DOHH2 (cell line): ENCODE measurements around the gene NDUFB3.

Experiments used
- H3F3A ChIP-seq: fragments of 200-600 bp; sonication (generic), shearing (Covaris generic); 2 replicates; pipeline ENCODE4 v1.6.0; 2016; ENCODE audit warnings: antibody characterized with exemption, mild to moderate bottlenecking; ENCODE audit not compliant: control insufficient read depth, insufficient read depth
- H3K27ac ChIP-seq: fragments of 200-600 bp; sonication (generic); 2 replicates; pipeline ENCODE4 v1.5.1; 2014; ENCODE audit warnings: low read depth, mild to moderate bottlenecking, low read length, moderate library complexity
- H3K27me3 ChIP-seq: fragments of 200-600 bp; sonication (generic); 2 replicates; pipeline ENCODE4 v1.6.1; 2014; ENCODE audit warnings: mild to moderate bottlenecking, low read length, mixed read lengths; ENCODE audit not compliant: control insufficient read depth
- H3K36me3 ChIP-seq: fragments of 200-600 bp; sonication (generic); 2 replicates; pipeline ENCODE4 v1.6.1; 2014; ENCODE audit warnings: mild to moderate bottlenecking, low read length, moderate library complexity, mixed read lengths; ENCODE audit not compliant: control insufficient read depth
- H3K4me1 ChIP-seq: fragments of 200-600 bp; sonication (generic); 2 replicates; pipeline ENCODE4 v1.6.1; 2014; ENCODE audit warnings: mild to moderate bottlenecking, low read length, mixed read lengths; ENCODE audit not compliant: control insufficient read depth
- H3K4me2 ChIP-seq: fragments of 200-600 bp; sonication (generic); 2 replicates; pipeline ENCODE4 v1.6.0; 2014; ENCODE audit warnings: mild to moderate bottlenecking, low read length, moderate library complexity
- H3K4me3 ChIP-seq: fragments of 200-600 bp; sonication (generic); 2 replicates; pipeline ENCODE4 v1.5.1; 2014; ENCODE audit warnings: mild to moderate bottlenecking, low read length, mixed read lengths
- H3K79me2 ChIP-seq: fragments of 200-600 bp; sonication (generic); 2 replicates; pipeline ENCODE4 v1.6.1; 2014; ENCODE audit warnings: mild to moderate bottlenecking, low read length, mixed read lengths; ENCODE audit not compliant: control insufficient read depth
- H3K9me2 ChIP-seq: fragments of 200-600 bp; sonication (generic); replicated peaks from 2 replicates; pipeline ENCODE4 v1.6.1; 2014; ENCODE audit warnings: mild to moderate bottlenecking, low read length, mixed read lengths; ENCODE audit not compliant: control insufficient read depth
- H3K9me3 ChIP-seq: fragments of 200-600 bp; sonication (generic); 2 replicates; pipeline ENCODE4 v1.6.1; 2014; ENCODE audit warnings: antibody characterized with exemption, low read length, mixed read lengths; ENCODE audit not compliant: control insufficient read depth, insufficient read depth
- H4K20me1 ChIP-seq: fragments of 200-600 bp; sonication (generic); 2 replicates; pipeline ENCODE4 v1.6.0; 2014; ENCODE audit warnings: low read depth, mild to moderate bottlenecking, antibody characterized with exemption, low read length, moderate library complexity; ENCODE audit not compliant: control insufficient read depth, insufficient read depth
- EZH2phosphoT487 ChIP-seq: fragments of 200-600 bp; sonication (generic); IDR thresholded peaks from 2 replicates; pipeline ENCODE4 v1.6.1; 2017; ENCODE audit warnings: borderline replicate concordance, mild to moderate bottlenecking, antibody characterized with exemption, low read length, moderate library complexity, mixed read lengths
- TF ChIP-seq, protein P1 (sequence below): fragments of 200-600 bp; sonication (generic); IDR thresholded peaks from one replicate; pipeline ENCODE4 v1.5.1; 2014; ENCODE audit warnings: antibody characterized with exemption, mild to moderate bottlenecking, low read depth, low read length; ENCODE audit not compliant: poor library complexity, severe bottlenecking

NDUFB3 gene

DNA sequence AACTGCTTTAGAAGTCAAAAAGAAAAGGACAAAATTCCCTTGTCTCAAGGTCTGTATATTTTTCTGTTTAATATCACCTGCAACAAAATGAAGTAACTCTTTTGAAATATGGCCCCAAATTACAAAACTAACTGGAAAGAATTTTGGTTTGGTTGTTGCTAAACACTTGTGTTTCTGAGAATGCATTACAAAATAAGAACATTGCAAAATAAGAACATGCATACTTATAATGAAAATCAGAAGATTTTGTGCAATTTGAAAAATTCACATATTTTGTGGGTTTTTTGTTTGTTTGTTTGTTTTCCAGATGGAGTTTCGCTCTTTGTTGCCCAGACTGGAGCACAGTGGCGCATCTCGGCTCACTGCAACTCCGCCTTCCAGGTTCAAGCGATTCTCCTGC, 21.8 kb downstream of the NDUFB3 start:
- peaks cover 3% of the 10 kb centered on the region; the same call in 1 of the 2 replicates for H3F3A ChIP-seq
- H3K9me3 ChIP-seq, result no peaks in the 10 kb centered on the region
- no peak overlapping the region for H3K4me3 ChIP-seq
- H3K4me1 ChIP-seq, result 0 out of 2 replicates have a peak, but pooled peaks cover 4% of the 10 kb centered on the region
- H3K27me3 ChIP-seq, result no peaks in the 10 kb centered on the region
- TF ChIP-seq, protein P1, sequence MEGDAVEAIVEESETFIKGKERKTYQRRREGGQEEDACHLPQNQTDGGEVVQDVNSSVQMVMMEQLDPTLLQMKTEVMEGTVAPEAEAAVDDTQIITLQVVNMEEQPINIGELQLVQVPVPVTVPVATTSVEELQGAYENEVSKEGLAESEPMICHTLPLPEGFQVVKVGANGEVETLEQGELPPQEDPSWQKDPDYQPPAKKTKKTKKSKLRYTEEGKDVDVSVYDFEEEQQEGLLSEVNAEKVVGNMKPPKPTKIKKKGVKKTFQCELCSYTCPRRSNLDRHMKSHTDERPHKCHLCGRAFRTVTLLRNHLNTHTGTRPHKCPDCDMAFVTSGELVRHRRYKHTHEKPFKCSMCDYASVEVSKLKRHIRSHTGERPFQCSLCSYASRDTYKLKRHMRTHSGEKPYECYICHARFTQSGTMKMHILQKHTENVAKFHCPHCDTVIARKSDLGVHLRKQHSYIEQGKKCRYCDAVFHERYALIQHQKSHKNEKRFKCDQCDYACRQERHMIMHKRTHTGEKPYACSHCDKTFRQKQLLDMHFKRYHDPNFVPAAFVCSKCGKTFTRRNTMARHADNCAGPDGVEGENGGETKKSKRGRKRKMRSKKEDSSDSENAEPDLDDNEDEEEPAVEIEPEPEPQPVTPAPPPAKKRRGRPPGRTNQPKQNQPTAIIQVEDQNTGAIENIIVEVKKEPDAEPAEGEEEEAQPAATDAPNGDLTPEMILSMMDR, result no peak
- TF ChIP-seq EZH2phosphoT487, result no peak
- no peaks in the 10 kb centered on the region for H3K79me2 ChIP-seq
- peaks cover 8% of the 10 kb centered on the region for H3K36me3 ChIP-seq
- no peaks in the 10 kb centered on the region for H3K9me2 ChIP-seq
- H4K20me1 ChIP-seq, result no peaks in the 10 kb centered on the region
- H3K4me2 ChIP-seq, result no peak overlapping the region
- H3K27ac ChIP-seq, result no peak overlapping the region

DNA sequence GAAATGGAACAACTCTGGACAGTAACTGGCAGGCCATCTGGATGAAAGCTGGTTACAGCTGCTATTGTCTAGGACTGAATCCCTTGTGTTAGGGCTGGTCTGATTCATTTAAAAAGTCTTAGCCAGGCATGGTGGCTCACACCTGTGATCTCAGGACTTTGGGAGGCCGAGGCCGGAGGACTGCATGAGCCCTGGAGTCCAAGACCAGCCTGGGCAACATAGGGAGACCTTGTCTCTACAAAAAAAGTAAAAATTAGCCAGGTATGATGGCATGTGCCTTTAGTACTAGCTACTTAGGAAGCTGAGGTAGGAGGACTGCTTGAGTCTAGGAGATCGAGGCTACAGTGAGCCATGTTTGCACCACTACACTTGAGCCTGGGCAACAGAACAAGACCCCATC, 28.7 kb downstream of the NDUFB3 start:
- Histone ChIP-seq H3K79me2 (no peaks in the 10 kb centered on the region), H3K4me3 (no peak overlapping the region), H3K27ac (no peak overlapping the region), H3K9me2 (no peaks in the 10 kb centered on the region), H3F3A (no peaks in the 10 kb centered on the region), H3K4me1 (no peaks in the 10 kb centered on the region), H3K9me3 (no peaks in the 10 kb centered on the region), H3K36me3 (no peaks in the 10 kb centered on the region), H3K4me2 (no peak overlapping the region), H4K20me1 (no peaks in the 10 kb centered on the region), H3K27me3 (no peaks in the 10 kb centered on the region)
- TF ChIP-seq, protein P1, result no peak
- TF ChIP-seq EZH2phosphoT487, result no peak

DNA sequence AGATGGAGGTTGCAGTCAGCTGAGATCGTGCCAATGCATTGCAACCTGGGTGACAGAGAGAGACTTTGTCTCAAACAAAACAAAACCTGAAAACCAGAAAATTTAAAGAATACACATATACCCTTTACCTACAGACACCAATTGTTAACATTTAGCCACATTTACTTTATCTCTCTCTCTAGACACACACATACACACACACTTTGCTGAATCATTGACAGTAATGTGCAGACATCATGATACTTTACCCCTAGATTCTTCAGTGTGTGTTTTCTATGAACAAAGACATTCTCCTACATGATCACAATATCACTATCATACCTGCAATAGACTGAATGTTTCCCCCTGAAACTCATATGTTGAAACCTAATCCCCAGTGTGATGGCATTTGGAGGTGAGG, 34.0 kb downstream of the NDUFB3 start:
- TF ChIP-seq EZH2phosphoT487, result no peak
- TF ChIP-seq, protein P1, result no peak
- Histone ChIP-seq H4K20me1 (no peaks in the 10 kb centered on the region), H3K4me3 (no peak overlapping the region), H3K79me2 (no peaks in the 10 kb centered on the region), H3K27ac (no peak overlapping the region), H3F3A (no peaks in the 10 kb centered on the region), H3K9me2 (no peaks in the 10 kb centered on the region), H3K27me3 (0 out of 2 replicates have a peak, but pooled peaks cover 3% of the 10 kb centered on the region), H3K4me2 (no peak overlapping the region), H3K36me3 (no peaks in the 10 kb centered on the region), H3K9me3 (no peaks in the 10 kb centered on the region), H3K4me1 (no peaks in the 10 kb centered on the region)
